PC-3 (cell line): ENCODE measurements around the gene CFAP161.
"Not testable (repeated sequence)": the region's sequence is repeated elsewhere in the genome, so short reads cannot be mapped to it uniquely, and the experiment has no call there.

Experiments used
- CTCF ChIP-seq: fragments of 300-600 bp; sonication (generic); conservative IDR thresholded peaks from 2 replicates; pipeline ENCODE4 v1.5.1; 2017; ENCODE audit warnings: antibody characterized with exemption, low read depth, mild to moderate bottlenecking, low read length
- EZH2 ChIP-seq: fragments of 300-600 bp; sonication (generic); IDR thresholded peaks from one replicate; pipeline ENCODE4 v1.6.1; 2017; ENCODE audit warnings: antibody characterized with exemption, mild to moderate bottlenecking, low read length; ENCODE audit not compliant: unreplicated experiment

- not testable (repeated sequence) for TF ChIP-seq EZH2, CTCF
These were observed 7.4 kb downstream of the CFAP161 start for GRCh38 chr15:81141478-81141877.
